C4-2B (cell line): Measurements from ENCODE around the gene LRRC37B.
"Not testable (repeated sequence)": the region's sequence is repeated elsewhere in the genome, so short reads cannot be mapped to it uniquely, and the experiment has no call there.

Experiments
- ZFX ChIP-seq: fragments of 450-650 bp; IDR thresholded peaks from 2 replicates; pipeline ENCODE4 v1.6.1; 2017
- TF ChIP-seq, protein P1 (sequence below): fragments of 450-650 bp; conservative IDR thresholded peaks from 2 replicates; pipeline ENCODE4 v1.5.1; 2017; ENCODE audit warnings: mild to moderate bottlenecking

DNA sequence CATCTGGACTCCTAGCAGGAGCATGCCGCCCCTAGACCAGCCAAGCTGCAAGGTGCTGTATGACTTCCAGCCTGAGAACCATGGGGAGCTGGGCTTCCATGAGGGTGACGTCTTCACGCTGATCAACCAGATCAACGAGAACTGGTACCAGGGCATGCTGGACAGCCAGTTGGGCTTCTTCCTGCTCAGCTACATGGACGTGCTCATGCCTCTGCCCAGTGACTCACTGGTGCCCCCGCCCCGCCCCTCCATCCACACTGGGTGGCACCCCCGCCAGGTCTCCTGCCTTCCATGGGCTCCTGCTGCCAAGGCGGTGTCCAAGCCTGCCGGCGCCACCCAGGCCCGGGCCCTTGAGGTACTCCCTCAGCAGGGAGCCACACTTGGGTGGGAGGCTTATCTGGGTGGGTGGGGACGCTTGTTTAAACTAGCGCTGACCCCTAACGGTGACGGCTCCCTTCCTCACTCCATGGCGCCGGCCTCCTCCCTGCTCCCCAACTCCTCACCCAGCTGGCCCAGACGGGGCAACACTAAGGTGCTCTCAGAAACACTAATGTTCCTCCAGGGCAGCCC lies 34.2 kb downstream of the LRRC37B start:
- TF ChIP-seq, protein P1, sequence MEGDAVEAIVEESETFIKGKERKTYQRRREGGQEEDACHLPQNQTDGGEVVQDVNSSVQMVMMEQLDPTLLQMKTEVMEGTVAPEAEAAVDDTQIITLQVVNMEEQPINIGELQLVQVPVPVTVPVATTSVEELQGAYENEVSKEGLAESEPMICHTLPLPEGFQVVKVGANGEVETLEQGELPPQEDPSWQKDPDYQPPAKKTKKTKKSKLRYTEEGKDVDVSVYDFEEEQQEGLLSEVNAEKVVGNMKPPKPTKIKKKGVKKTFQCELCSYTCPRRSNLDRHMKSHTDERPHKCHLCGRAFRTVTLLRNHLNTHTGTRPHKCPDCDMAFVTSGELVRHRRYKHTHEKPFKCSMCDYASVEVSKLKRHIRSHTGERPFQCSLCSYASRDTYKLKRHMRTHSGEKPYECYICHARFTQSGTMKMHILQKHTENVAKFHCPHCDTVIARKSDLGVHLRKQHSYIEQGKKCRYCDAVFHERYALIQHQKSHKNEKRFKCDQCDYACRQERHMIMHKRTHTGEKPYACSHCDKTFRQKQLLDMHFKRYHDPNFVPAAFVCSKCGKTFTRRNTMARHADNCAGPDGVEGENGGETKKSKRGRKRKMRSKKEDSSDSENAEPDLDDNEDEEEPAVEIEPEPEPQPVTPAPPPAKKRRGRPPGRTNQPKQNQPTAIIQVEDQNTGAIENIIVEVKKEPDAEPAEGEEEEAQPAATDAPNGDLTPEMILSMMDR = not testable (repeated sequence)
- not testable (repeated sequence) for TF ChIP-seq ZFX
